Occipital lobe (tissue), 2 donors: ENCODE results near the gene TPPP3. TPM values are rescaled to one million over a fixed set of nuclear protein-coding genes. Genes with fewer than 3 reads are reported as not detected.

Experiments
- DNase-seq: peaks from one replicate; lab custom pipeline; 2025; lab: John Stamatoyannopoulos, UW
- total RNA-seq: library from RNA; depleted of rRNA; stranded (reverse); fragments of >200 nt; gene quantifications from one replicate; pipeline ENCODE4 v1.2.3, GENCODE V29; 2014

Gene TPPP3
- total RNA-seq = 2.3 TPM

DNA sequence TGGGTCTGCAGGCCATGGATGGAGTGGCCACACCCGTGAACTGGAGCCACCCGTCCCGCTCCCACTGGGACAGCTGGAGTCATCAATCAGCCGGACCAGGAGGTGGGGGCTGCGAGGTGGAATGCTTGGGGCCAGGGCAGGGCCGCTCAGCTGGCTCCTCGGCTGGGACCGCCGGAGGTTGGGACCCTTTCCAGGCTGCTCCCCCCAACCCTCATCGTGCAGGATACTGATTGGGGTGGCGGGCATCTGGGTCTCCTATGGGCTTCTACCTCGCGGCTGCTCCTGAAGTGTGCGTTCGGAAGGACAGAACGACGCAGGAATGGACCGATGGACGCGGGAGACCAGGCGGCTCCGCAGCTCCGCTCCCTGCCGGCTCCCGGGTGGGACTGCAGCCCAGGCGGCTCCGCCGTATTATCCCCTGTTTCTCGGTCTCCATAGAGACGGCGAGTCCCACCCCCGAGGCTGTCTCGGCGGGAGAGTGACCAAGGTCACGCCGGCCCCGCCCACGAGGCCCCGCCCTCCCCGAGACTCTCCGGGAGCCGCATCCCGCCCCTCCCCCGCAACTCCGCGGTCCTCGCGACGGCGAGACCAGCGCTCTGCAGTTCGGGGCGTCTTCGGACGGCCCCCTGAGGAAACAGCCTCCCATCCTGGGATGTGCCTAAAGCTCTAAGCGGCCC lies at the start of gene TPPP3:
TPPP3 (minus strand) TSS at position 388 of the 677 bp plus-strand sequence. CDS start 2,387 bp downstream, outside the sequence.
- DNase-seq = peak; percentile 70

DNA sequence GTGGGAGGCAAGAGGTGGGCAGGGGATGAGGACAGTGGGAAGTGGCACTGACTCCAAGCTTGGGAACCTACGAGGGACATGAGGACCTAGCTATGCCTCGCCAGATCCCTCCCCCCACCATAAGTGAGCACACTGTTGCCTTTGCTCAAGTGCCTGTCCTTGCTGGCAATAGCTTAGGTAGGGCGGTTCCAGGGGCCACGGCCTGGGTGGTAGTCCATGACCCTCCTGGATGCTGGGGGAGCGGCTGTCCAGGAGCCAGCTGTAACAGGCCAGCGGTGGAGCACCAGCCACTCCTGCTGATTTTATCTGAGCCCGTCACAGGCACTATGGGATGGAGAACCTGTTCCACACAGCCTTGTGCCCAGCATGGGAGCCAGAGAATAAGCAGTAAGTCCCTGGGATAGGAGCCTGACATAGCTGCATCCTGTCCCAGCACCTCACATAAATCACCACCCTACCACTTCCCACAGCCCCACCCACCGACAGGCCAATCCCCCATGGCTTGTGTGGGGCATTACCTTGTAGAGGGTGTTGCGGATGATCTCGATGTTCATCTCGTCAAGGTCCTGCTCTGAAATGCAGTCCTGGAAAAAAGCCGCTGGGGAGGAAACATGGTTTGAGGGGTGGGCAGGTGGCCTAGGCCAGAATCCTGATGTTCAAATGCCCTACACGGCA lies 49.4 kb upstream of the TPPP3 start:
- DNase-seq = no peak

DNA sequence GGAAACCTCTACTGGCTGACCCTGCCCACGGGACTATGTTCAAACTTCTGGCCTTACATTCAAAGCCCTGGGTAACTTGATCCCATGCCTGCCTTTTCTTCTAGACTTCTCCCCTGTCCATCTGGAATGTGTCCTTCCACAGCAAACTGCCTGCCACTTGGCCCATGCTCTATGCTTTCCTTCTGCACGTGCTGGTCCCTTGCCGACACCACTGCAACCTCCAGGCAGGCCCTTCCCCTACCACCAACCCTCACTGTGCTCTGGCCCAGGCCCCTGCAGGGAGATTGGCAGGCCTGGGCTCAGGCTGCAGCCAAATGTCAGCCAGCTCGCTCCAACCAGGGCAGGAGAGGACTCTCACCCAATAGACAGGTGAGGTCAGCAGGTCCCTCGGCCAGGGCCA lies 48.6 kb upstream of the TPPP3 start:
- DNase-seq = no peak

DNA sequence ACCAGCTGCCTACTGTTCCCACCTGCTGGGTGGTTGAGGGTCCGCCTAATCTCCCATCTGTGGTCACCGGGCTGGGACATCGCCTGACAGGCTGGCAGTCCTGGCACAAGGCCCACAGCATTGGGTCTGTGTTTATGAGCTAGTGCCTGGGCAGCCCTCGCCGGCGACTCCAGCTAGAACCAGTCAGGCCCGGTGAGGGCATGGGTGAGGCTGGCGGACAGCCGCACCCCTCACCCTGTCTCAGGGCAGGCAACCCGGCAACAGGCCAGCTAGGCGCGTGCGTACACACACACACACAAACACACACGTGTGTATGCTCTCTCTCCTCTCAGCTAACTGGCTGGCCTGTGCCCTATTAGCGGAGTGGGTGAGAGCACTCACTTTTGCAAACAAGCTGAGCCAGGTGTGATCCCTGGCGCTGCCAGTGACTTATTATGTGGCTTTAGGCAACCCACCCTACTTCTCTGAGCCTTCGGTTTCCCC lies 48.0 kb upstream of the TPPP3 start:
- DNase-seq = no peak

DNA sequence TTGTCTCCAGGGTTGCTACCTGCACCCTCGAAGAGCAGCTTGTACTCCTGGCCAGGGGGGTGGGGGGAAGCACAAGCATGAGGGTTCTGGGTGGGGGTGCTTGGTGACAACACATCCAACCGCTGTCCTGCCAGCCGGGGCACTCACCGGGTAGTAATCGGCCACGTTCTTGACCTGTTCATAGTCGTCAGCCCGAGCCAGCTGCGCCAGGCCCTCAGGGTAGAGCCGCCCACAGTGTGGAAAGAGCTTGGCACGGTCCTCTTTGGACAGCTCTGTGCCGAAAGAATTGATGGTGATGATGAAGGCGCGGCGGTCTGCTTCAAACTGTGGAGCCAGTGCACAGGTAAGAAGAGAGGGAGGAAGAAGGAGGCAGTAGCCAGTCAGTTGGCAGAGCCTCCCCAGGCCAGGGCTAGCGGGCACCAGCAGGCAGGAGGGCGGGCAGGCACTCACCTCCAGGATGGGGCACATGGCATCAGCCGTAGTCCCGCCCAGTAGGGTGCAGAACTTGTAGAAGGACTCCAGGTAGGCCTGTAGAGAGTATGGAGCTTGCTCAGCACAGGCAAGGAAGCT lies 45.6 kb upstream of the TPPP3 start:
- no peak for DNase-seq

DNA sequence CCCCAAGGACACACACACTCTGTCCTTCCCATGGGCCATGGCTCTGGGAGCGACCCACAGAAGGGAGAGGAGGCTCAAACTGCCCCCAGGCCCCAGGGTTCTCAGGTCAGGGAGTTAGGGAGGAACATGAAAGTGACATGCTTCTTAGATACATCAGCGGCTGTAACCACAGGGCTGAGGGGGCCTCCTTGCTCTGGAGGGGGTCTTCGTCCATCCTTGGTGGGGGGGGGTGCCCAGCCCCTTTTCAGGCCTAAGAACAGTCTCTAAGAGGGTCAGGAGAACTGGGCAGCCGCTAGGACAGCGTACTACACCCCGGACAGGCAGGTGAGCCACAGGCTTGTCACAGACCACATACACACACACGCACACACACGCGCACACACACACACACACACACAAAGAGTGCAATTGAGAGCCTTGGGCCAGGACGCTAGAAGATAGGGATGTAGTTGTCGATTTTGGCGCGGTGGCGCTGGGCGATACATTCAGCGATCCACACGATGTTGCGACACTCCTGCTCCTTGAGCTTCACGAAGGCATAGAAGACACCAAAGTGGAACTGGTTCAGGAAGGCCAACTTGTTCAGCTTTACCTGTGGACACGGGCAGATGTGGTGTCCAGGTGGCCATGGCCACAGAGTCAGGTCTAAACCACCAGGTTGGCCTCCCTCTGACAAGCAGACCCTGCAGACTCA lies 44.9 kb upstream of the TPPP3 start:
- no peak for DNase-seq

DNA sequence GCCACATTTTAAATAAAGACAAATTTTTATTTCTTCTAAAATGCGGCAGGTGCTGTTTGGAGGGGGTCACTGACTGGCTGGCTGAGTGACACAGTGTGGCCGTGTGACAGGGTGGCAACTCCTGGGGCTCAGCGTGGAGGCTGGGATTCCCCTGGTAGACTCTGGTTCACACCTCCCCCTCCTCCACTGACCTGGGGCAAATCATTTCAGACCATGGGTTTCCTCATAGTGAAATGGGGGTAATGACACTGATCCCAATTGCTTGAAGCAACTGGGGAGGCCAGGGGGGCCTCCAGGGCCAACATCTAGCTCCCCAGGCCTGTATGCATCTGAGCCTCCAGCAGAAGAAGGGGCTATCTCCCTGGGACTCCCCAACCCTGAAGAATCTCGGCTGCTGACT lies 44.2 kb upstream of the TPPP3 start:
- no peak for DNase-seq

DNA sequence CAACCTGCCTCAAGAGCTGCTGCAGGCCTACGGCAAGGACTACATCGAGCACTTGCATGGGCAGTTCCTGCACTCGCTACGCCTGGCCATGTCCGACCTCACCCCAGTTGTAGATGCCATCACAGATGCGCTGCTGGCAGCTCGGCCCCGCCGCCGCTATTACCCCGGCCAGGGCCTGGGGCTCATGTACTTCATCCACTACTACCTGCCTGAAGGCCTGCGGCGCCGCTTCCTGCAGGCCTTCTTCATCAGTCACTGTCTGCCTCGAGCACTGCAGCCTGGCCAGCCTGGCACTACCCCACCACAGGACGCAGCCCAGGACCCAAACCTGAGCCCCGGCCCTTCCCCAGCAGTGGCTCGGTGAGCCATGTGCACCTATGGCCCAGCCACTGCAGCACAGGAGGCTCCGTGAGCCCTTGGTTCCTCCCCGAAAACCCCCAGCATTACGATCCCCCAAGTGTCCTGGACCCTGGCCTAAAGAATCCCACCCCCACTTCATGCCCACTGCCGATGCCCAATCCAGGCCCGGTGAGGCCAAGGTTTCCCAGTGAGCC lies 43.4 kb upstream of the TPPP3 start:
- no peak for DNase-seq

DNA sequence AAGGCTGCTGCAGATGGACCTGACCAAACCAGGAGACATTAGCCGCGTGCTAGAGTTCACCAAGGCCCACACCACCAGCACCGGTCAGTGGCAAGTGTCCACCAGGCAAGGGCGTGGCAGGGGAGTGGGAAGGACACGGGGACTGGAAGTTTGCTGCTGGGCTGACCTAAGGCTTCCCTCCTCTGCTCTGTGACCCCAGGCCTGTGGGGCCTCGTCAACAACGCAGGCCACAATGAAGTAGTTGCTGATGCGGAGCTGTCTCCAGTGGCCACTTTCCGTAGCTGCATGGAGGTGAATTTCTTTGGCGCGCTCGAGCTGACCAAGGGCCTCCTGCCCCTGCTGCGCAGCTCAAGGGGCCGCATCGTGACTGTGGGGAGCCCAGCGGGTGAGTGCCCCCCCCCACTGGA lies 42.5 kb upstream of the TPPP3 start:
- no peak for DNase-seq

DNA sequence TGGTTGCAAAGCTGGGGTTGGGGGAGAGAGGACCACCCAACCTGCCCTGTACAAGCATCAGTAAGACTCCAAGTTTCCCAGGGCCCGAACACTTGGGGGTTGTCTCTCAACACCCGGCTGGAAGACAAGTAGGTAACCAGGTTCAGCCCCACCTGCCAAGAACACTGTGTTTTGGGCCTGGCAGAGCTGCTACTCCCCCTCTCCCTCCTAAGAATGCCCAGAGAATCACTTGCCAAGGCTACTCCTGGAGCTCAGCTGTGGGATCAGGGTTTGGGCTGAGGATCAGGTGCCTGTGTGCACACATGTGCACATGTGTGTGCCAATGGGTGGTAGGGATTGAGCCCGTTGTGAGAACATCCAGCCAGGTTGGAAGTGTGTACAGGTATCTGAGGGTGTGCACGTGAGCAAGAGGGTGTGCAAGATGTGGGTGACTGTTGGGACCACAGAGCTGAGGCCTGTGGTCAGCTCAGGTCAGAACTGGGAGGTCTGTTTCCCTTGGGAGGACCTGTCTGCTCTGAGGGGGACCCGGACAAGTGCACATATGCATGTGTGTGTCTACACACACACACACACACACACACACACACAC lies 39.9 kb upstream of the TPPP3 start:
- no peak for DNase-seq

DNA sequence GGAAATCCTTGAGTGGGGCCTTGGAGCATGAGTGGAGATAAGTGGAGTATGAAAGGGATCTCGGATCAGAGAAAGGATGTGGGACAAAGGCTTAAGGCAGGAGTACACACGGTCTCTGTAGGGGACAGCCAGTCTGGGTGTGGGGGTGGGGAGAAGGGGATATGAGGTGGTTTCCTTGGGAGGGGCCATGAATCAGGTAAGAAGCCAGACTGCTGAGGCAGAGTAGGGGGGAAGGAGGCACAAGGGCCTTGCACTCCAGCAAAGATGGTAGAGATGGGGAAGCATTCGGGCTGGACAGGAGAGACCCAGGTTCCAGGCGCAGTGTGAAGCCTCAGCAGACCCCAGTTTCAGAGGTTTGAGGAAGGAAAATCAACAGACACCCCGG lies 39.2 kb upstream of the TPPP3 start:
- DNase-seq = no peak

DNA sequence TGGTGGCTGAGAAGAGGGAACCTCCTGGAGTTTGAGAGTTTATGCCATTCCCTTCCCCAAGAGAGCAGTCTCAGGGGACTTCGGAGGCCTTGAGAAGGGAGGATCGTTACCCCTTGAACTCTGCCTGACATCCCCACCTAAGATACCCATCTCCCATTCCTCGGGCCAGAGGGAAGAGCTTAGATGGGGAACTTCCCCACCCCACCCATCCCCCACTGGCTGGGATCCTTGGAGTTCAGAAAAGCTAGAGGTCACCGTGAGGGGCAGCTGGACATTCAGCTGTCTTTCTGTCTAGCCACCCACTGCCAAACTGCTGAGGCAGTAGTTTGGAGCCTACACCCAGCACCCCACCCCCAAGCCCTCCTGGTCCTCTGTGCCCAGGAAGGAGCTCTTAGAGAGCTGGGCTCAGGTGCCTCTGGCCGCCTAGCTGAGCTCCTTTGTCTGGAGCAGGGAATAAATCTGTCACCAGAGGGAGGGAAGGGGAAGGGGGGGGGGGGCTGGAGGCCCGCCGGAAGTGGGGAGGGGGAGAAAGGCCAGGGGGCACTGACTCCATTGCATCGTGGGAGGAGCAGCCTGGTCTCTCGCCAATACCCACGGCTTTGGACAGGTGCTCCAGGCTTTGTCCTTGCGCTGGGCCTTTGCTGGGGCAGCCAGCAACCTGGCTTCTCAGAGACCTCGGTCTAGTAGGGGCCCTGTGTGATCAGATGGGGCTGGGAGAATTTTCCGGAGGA lies 38.6 kb upstream of the TPPP3 start:
- DNase-seq = no peak

DNA sequence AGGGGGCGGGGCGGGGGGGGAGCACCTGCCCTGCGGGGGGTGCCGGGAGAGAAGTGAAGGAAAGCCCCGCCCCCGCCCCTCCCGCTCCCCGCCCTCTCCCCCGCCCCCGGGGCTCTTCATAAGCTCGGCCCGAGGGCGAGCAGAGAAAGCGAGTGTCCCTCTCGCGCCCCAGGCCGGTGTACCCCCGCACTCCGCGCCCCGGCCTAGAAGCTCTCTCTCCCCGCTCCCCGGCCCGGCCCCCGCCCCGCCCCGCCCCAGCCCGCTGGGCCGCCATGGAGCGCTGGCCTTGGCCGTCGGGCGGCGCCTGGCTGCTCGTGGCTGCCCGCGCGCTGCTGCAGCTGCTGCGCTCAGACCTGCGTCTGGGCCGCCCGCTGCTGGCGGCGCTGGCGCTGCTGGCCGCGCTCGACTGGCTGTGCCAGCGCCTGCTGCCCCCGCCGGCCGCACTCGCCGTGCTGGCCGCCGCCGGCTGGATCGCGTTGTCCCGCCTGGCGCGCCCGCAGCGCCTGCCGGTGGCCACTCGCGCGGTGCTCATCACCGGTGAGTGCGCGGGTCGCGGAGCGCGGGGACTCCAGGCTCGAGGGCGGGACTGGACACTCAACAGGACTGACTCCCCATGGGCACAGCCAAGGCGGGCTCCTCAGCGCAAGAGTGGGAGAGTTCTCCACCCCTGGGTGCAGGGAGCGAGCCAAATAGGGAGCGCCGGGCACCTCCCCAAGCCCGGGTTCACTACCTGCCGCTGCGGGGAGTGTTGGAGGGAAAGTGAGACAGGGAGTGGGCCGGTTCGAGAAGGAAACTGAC lies 37.9 kb upstream of the TPPP3 start, which contains the start of gene HSD11B2:
HSD11B2 (plus strand) TSS at position 145 of the 798 bp plus-strand sequence; CDS start at position 273, 128 bp downstream.
- no peak for DNase-seq

DNA sequence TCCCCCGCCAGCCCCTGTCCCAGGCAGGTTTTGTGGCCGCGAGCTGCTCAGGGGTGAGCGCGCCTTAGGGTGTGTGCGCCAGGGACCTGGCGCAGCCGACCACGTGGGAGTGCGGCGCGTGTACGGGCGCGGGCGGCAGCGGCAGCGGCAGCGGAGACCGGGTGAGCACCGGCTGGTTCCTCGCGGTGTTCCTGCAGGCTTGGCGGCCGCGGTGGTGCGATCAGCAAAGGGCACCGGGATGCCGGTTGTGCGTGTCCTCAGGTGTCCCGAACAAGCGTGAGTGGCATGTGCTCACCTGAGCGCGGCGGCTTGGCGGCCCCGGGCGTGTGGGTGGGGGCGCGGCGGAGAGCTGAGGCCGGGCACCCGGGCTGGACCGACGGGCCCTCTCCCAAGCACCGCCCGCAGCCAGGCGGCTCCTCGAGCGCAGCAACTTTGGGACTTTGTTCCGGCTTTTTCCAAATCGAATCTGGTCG lies 37.2 kb upstream of the TPPP3 start:
- no peak for DNase-seq

DNA sequence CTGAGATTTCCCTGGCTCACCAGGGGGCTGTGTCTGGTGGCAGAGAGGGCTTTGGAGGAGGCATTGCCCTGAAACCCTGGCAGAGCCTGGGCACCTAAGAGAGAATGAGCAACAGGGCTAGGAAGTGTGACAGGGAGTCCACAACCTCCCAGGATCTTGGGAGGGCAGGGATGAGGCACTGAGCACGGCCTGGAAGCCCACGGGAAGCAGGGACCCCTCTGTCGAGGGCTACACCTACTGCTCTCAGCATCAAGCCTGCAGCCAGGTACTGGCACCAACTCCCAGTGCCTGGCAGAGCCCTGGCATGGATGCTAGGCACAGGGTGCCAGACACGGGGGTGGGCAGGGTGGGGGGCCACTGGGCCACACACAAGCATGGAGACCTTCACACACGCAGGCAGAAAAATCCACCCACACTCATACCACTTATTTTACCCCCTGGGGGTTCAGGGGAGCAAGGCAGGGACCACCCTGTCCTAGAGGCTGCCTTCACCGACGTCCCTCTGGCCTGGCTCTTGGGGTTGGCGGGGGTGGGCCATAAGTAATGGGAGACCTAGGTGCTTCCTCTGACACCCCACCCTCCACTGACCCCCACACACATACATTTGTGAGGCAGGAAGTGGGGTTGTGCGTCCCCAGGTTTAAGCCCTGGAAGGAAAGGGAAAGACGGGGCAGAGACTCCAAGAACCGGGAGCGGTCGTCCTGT lies 36.7 kb upstream of the TPPP3 start:
- no peak for DNase-seq

DNA sequence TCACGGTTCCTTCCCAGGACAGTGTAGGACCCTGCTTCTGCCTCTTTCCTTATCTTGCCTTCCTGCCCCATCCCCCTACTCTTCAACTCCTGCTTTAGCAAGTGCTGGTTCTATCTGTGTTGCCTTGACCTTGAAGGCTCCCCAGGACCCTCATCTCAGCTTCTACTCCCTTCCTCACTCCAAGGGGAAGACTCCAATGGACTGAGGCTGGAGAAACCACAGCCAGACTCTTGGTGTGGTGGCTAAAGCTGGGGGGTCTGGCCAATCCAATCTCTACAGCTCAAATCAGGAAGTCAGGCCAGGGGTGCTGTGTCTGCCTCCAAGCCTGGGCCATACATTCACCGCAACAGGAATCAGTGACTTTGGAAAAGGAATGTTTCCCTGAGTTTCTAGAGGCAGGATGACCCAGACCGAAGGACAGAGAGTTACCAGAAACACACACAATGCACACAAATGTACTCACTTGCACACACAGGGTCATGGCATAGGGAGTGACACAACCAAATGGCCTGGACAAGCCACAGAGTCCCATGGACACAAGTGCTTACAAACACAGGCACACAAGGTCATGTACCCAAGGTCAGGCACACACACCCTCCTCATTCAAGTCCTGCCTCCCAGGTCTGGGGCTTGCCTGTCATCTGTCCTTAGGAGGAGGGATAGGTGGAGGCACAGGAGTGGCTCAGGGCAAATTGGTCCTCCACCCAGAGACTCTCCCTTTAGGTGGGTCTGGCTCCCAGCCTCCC lies 35.9 kb upstream of the TPPP3 start:
- no peak for DNase-seq

DNA sequence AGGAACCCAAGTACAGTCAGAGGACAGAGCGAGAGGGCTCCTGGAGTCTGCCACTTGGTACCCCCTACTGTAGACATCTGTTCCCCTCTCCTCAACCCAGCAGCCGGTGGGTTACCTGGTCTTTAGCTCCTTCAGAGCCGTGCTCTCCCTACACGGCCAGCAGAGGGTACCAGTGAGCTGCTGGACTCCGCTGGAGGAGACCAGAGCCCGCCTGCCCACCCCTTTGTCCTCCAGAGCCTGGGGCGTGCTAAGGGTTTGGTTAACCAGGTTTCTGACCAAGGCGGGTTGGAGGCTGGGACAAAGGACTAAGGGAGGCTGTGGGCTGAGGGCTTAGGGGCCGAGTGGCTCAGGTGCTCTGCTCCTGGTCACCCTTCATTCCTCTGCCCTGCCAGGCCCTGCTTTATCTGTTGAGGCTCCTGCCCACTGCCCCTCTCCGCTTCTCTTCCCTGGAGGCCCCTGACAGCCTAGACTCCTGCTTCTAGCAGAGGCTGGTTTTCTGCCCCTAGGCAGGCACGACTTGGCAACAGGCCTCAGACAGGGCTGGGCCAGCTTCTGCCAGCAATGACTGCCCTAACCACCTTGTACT lies 34.9 kb upstream of the TPPP3 start:
- DNase-seq = peak; percentile 14

DNA sequence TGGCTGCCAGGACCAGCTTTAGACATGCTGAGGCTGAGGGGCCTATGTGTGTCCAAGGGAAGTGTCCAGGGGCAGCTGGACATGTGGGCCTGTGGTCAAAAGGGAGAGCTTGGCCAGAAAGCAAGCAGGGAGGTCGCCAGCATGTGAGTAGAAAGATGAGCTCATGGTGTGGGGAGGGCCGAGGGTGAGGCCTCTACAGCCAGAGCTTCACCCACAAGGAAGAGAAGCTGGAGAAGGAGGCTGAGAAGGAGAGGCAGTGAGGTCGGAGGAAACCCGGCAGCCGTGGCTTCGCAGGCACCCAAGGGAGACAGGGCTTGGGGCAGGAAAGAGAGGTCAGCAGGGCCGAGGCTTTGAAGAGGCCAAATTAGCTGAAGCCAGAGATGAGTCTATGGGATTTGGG lies 33.7 kb upstream of the TPPP3 start:
- no peak for DNase-seq
